Activated CD4-positive, alpha-beta T cell treated with anti-CD3 and anti-CD28 coated beads for 48 hours (primary cell): ENCODE measurements around the gene SLC15A1.

Experiments
- DNase-seq: peaks from one replicate; pipeline ENCODE4 v3.0.0-alpha.2; 2020

The SLC15A1 gene

GRCh38 chr13:98752467-98753290 is at the start of gene SLC15A1:
Gene SLC15A1 (minus strand): TSS chr13:98752672. CDS start chr13:98752598, 74 bp downstream.
- no peak for DNase-seq

- DNase-seq, result no peak
Measured at GRCh38 chr13:98801626-98802418, 49.4 kb upstream of the SLC15A1 start.

- DNase-seq, result no peak
Measured at GRCh38 chr13:98800078-98800477, 47.6 kb upstream of the SLC15A1 start.

GRCh38 chr13:98798849-98799645 is 46.6 kb upstream of the SLC15A1 start:
- no peak for DNase-seq

- DNase-seq, result no peak
Measured at GRCh38 chr13:98797456-98797855, 45.0 kb upstream of the SLC15A1 start.

- DNase-seq, result no peak
Measured at GRCh38 chr13:98796798-98797197, 44.3 kb upstream of the SLC15A1 start.

- no peak for DNase-seq
Measured at GRCh38 chr13:98796191-98796590, 43.7 kb upstream of the SLC15A1 start.

- DNase-seq, result no peak
Measured at GRCh38 chr13:98795220-98795619, 42.7 kb upstream of the SLC15A1 start.

- DNase-seq, result no peak
Measured at GRCh38 chr13:98794498-98794897, 42.0 kb upstream of the SLC15A1 start.

- no peak for DNase-seq
Measured at GRCh38 chr13:98792785-98793495, 40.5 kb upstream of the SLC15A1 start.

- DNase-seq, result no peak
Measured at GRCh38 chr13:98792321-98792720, 39.8 kb upstream of the SLC15A1 start.

GRCh38 chr13:98791611-98792010 is 39.1 kb upstream of the SLC15A1 start:
- DNase-seq, result no peak

GRCh38 chr13:98787996-98788395 is 35.5 kb upstream of the SLC15A1 start:
- DNase-seq, result no peak

- DNase-seq, result no peak
Measured at GRCh38 chr13:98787173-98787572, 34.7 kb upstream of the SLC15A1 start.

GRCh38 chr13:98786023-98786422 is 33.6 kb upstream of the SLC15A1 start:
- DNase-seq, result no peak

- DNase-seq, result no peak
Measured at GRCh38 chr13:98785405-98785804, 32.9 kb upstream of the SLC15A1 start.

GRCh38 chr13:98784666-98785065 is 32.2 kb upstream of the SLC15A1 start:
- DNase-seq, result no peak

GRCh38 chr13:98783856-98784478 is 31.5 kb upstream of the SLC15A1 start:
- no peak for DNase-seq

- no peak for DNase-seq
Measured at GRCh38 chr13:98782654-98783053, 30.2 kb upstream of the SLC15A1 start.

GRCh38 chr13:98781905-98782304 is 29.4 kb upstream of the SLC15A1 start:
- no peak for DNase-seq

- no peak for DNase-seq
Measured at GRCh38 chr13:98781470-98781869, 29.0 kb upstream of the SLC15A1 start.

GRCh38 chr13:98781045-98781444 is 28.6 kb upstream of the SLC15A1 start:
- DNase-seq, result no peak
